ENCODE data around the gene FGD5. TPM values are rescaled to one million over a fixed set of nuclear protein-coding genes. Genes with fewer than 3 reads are reported as not detected.
A peak's percentile ranks its signal among the peaks of the same experiment; 100 is the strongest.

Gene FGD5
- total and polyA plus RNA-seq, 2 experiments from 2014 or later: 7.4 to 12.2 TPM

- Mint-ChIP-seq H3K9me3 (no peaks in the 10 kb centered on the region; the same call in 2 of the 3 replicates), H3K4me3 (no peak overlapping the region), H3K36me3 (ENCODE audit: low read depth) (no peaks in the 10 kb centered on the region), H3K27ac (0 out of 2 replicates have a peak overlapping the region, but pooled peaks have one; percentile 21), H3K27me3 (ENCODE audit: insufficient read depth, low read depth, poor library complexity) (peaks cover 2% of the 10 kb centered on the region), H3K4me1 (peaks cover 19% of the 10 kb centered on the region)
- no peaks in the 10 kb centered on the region for H4K20me1 ChIP-seq (replicated peaks; ENCODE audit: insufficient read depth)
- H3K36me3 ChIP-seq (ENCODE audit: insufficient read depth): no peaks in the 10 kb centered on the region
- no peak for DNase-seq (ENCODE audit: low spot score)
- H2AFZ ChIP-seq: no peak overlapping the region
- H3K4me2 ChIP-seq: no peak overlapping the region
- no peak overlapping the region for H3K27ac ChIP-seq (ENCODE audit: low read depth)
- TF ChIP-seq STAT1 (IDR thresholded peaks at IDR 0.05; ENCODE audit: unreplicated experiment) (no peak), POLR2AphosphoS5 (IDR thresholded peaks at IDR 0.05; ENCODE audit: low read depth) (no peak), ZNF331 (CRISPR knock-in tag; IDR thresholded peaks at IDR 0.05; ENCODE audit: low read depth) (no peak), NANOG (IDR thresholded peaks at IDR 0.05; ENCODE audit: borderline replicate concordance) (no peak), EZH2phosphoT487 (IDR thresholded peaks at IDR 0.05; ENCODE audit: unreplicated experiment) (no peak), ETS1 (IDR thresholded peaks at IDR 0.05) (no peak), ZNF114 (CRISPR knock-in tag; IDR thresholded peaks at IDR 0.05) (no peak), EZH2 (IDR thresholded peaks at IDR 0.05; ENCODE audit: low read depth, unreplicated experiment) (no peak), CREB1 (CRISPR knock-in tag; IDR thresholded peaks at IDR 0.05; ENCODE audit: low read depth) (no peak), JUNB (IDR thresholded peaks at IDR 0.05; ENCODE audit: unreplicated experiment) (no peak)
- TF ChIP-seq, protein P1, sequence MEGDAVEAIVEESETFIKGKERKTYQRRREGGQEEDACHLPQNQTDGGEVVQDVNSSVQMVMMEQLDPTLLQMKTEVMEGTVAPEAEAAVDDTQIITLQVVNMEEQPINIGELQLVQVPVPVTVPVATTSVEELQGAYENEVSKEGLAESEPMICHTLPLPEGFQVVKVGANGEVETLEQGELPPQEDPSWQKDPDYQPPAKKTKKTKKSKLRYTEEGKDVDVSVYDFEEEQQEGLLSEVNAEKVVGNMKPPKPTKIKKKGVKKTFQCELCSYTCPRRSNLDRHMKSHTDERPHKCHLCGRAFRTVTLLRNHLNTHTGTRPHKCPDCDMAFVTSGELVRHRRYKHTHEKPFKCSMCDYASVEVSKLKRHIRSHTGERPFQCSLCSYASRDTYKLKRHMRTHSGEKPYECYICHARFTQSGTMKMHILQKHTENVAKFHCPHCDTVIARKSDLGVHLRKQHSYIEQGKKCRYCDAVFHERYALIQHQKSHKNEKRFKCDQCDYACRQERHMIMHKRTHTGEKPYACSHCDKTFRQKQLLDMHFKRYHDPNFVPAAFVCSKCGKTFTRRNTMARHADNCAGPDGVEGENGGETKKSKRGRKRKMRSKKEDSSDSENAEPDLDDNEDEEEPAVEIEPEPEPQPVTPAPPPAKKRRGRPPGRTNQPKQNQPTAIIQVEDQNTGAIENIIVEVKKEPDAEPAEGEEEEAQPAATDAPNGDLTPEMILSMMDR (conservative IDR thresholded peaks at IDR 0.05; ENCODE audit: low read depth in 2 of 2): no peak
- TF ChIP-seq, protein P2, sequence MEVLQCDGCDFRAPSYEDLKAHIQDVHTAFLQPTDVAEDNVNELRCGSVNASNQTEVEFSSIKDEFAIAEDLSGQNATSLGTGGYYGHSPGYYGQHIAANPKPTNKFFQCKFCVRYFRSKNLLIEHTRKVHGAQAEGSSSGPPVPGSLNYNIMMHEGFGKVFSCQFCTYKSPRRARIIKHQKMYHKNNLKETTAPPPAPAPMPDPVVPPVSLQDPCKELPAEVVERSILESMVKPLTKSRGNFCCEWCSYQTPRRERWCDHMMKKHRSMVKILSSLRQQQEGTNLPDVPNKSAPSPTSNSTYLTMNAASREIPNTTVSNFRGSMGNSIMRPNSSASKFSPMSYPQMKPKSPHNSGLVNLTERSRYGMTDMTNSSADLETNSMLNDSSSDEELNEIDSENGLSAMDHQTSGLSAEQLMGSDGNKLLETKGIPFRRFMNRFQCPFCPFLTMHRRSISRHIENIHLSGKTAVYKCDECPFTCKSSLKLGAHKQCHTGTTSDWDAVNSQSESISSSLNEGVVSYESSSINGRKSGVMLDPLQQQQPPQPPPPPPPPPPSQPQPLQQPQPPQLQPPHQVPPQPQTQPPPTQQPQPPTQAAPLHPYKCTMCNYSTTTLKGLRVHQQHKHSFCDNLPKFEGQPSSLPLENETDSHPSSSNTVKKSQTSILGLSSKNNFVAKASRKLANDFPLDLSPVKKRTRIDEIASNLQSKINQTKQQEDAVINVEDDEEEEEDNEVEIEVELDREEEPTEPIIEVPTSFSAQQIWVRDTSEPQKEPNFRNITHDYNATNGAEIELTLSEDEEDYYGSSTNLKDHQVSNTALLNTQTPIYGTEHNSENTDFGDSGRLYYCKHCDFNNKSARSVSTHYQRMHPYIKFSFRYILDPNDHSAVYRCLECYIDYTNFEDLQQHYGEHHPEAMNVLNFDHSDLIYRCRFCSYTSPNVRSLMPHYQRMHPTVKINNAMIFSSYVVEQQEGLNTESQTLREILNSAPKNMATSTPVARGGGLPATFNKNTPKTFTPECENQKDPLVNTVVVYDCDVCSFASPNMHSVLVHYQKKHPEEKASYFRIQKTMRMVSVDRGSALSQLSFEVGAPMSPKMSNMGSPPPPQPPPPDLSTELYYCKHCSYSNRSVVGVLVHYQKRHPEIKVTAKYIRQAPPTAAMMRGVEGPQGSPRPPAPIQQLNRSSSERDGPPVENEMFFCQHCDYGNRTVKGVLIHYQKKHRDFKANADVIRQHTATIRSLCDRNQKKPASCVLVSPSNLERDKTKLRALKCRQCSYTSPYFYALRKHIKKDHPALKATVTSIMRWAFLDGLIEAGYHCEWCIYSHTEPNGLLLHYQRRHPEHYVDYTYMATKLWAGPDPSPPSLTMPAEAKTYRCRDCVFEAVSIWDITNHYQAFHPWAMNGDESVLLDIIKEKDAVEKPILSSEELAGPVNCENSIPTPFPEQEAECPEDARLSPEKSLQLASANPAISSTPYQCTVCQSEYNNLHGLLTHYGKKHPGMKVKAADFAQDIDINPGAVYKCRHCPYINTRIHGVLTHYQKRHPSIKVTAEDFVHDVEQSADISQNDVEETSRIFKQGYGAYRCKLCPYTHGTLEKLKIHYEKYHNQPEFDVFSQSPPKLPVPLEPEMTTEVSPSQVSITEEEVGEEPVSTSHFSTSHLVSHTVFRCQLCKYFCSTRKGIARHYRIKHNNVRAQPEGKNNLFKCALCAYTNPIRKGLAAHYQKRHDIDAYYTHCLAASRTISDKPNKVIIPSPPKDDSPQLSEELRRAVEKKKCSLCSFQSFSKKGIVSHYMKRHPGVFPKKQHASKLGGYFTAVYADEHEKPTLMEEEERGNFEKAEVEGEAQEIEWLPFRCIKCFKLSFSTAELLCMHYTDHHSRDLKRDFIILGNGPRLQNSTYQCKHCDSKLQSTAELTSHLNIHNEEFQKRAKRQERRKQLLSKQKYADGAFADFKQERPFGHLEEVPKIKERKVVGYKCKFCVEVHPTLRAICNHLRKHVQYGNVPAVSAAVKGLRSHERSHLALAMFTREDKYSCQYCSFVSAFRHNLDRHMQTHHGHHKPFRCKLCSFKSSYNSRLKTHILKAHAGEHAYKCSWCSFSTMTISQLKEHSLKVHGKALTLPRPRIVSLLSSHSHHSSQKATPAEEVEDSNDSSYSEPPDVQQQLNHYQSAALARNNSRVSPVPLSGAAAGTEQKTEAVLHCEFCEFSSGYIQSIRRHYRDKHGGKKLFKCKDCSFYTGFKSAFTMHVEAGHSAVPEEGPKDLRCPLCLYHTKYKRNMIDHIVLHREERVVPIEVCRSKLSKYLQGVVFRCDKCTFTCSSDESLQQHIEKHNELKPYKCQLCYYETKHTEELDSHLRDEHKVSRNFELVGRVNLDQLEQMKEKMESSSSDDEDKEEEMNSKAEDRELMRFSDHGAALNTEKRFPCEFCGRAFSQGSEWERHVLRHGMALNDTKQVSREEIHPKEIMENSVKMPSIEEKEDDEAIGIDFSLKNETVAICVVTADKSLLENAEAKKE (CRISPR knock-in tag; IDR thresholded peaks at IDR 0.05): no peak
- TF ChIP-seq, protein P3, sequence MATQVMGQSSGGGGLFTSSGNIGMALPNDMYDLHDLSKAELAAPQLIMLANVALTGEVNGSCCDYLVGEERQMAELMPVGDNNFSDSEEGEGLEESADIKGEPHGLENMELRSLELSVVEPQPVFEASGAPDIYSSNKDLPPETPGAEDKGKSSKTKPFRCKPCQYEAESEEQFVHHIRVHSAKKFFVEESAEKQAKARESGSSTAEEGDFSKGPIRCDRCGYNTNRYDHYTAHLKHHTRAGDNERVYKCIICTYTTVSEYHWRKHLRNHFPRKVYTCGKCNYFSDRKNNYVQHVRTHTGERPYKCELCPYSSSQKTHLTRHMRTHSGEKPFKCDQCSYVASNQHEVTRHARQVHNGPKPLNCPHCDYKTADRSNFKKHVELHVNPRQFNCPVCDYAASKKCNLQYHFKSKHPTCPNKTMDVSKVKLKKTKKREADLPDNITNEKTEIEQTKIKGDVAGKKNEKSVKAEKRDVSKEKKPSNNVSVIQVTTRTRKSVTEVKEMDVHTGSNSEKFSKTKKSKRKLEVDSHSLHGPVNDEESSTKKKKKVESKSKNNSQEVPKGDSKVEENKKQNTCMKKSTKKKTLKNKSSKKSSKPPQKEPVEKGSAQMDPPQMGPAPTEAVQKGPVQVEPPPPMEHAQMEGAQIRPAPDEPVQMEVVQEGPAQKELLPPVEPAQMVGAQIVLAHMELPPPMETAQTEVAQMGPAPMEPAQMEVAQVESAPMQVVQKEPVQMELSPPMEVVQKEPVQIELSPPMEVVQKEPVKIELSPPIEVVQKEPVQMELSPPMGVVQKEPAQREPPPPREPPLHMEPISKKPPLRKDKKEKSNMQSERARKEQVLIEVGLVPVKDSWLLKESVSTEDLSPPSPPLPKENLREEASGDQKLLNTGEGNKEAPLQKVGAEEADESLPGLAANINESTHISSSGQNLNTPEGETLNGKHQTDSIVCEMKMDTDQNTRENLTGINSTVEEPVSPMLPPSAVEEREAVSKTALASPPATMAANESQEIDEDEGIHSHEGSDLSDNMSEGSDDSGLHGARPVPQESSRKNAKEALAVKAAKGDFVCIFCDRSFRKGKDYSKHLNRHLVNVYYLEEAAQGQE (IDR thresholded peaks at IDR 0.05; ENCODE audit: unreplicated experiment): no peak
- no peak for ATAC-seq
- H3K9me2 ChIP-seq (ENCODE audit: insufficient read depth): 0 out of 2 replicates have a peak, but pooled peaks cover 4% of the 10 kb centered on the region
- peaks cover 13% of the 10 kb centered on the region; the same call in 1 of the 2 replicates for H3K4me1 ChIP-seq (ENCODE audit: insufficient read depth)
- no peak overlapping the region for H3K4me3 ChIP-seq
- no peaks in the 10 kb centered on the region for H3F3A ChIP-seq (replicated peaks; ENCODE audit: low read depth)
- H3K27me3 ChIP-seq (ENCODE audit: insufficient read depth): no peaks in the 10 kb centered on the region
- H3K79me2 ChIP-seq (replicated peaks; ENCODE audit: insufficient read depth): no peaks in the 10 kb centered on the region
These were observed 56.8 kb downstream of the FGD5 start for GRCh38 chr3:14875411-14876175.
